Measurements from ENCODE around the gene TEX19. TPM values are rescaled to one million over a fixed set of nuclear protein-coding genes. Genes with fewer than 3 reads are reported as not detected.
A peak's percentile ranks its signal among the peaks of the same experiment; 100 is the strongest.
"Not testable (repeated sequence)": the region's sequence is repeated elsewhere in the genome, so short reads cannot be mapped to it uniquely, and the experiment has no call there.

TEX19 gene
- polyA plus RNA-seq, 1 donor, result not detected

- Histone ChIP-seq H3K27me3 (ENCODE audit: control insufficient read depth, insufficient read depth, low read length) (peaks cover 5% of the 10 kb centered on the region), H3K4me3 (ENCODE audit: low read length) (peak overlapping the region; percentile 29), H3K27ac (ENCODE audit: low read length) (peak overlapping the region; percentile 61), H3K9me3 (ENCODE audit: control insufficient read depth, low read depth, low read length) (peaks cover 9% of the 10 kb centered on the region), H3K4me1 (ENCODE audit: control insufficient read depth, insufficient read depth, low read length) (peaks cover 18% of the 10 kb centered on the region), H3K36me3 (ENCODE audit: control insufficient read depth, insufficient read depth, low read length) (no peaks in the 10 kb centered on the region)
- no peak for DNase-seq
- no CpG with 5 or more reads among the region's 10 CpGs for WGBS (ENCODE audit: insufficient coverage, low lambda C conversion rate)
These were observed 19.1 kb upstream of the TEX19 start for GRCh38 chr17:82339634-82340580.

- H3K27me3 ChIP-seq (ENCODE audit: control insufficient read depth, insufficient read depth, low read length), result no peaks in the 10 kb centered on the region
- DNase-seq, result no peak
- H3K27ac ChIP-seq (ENCODE audit: low read length), result no peak overlapping the region
- H3K9me3 ChIP-seq (ENCODE audit: control insufficient read depth, low read depth, low read length), result peaks cover 11% of the 10 kb centered on the region
- H3K36me3 ChIP-seq (ENCODE audit: control insufficient read depth, insufficient read depth, low read length), result no peaks in the 10 kb centered on the region
- no peak overlapping the region for H3K4me3 ChIP-seq (ENCODE audit: low read length)
- WGBS (ENCODE audit: insufficient coverage, low lambda C conversion rate), result 100% methylated on average over 1 of the region's 28 CpGs
- peaks cover 14% of the 10 kb centered on the region for H3K4me1 ChIP-seq (ENCODE audit: control insufficient read depth, insufficient read depth, low read length)
These were observed 16.5 kb upstream of the TEX19 start for GRCh38 chr17:82342361-82343079.

GRCh38 chr17:82343560-82343959 is 15.5 kb upstream of the TEX19 start:
- Histone ChIP-seq H3K27ac (ENCODE audit: low read length) (no peak overlapping the region), H3K27me3 (ENCODE audit: control insufficient read depth, insufficient read depth, low read length) (no peaks in the 10 kb centered on the region), H3K36me3 (ENCODE audit: control insufficient read depth, insufficient read depth, low read length) (no peaks in the 10 kb centered on the region), H3K4me3 (ENCODE audit: low read length) (no peak overlapping the region), H3K9me3 (ENCODE audit: control insufficient read depth, low read depth, low read length) (peaks cover 11% of the 10 kb centered on the region), H3K4me1 (ENCODE audit: control insufficient read depth, insufficient read depth, low read length) (peaks cover 9% of the 10 kb centered on the region)
- no peak for DNase-seq
- no CpG with 5 or more reads among the region's 5 CpGs for WGBS (ENCODE audit: insufficient coverage, low lambda C conversion rate)

DNA sequence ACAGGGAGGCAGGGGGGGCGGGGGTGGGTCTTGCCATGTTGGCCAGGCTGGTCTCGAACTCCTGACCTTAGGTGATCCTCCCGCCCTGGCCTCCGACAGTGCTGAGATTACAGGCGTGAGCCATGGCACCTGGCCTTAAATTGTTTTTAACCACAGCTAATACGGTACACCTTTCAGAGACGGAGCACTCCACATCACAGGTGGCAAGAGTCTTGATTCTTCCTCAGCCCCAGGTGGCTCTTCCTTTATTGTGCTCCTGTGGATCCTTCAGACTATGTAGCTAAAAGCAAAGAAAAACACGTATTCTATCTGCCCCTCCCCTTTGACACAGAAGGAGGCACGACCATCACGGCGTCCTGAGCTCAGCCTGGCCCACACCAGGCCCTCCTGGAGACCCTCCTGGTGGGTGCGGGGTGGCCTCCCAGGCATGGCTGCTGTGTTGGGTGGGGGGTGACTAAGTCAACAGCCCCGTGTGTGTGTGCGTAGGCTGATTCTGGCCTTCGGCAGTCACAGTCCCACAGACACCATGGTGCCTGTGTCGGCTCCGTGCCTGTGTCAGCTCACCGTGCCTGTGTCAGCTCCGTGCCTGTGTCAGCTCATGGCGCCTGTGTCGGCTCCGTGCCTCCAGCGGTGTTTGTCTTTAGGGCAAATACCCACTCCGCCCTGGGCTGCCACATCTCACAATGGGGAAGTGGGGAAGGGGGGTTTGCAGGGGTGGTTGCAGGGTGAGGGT is 14.7 kb upstream of the TEX19 start:
- H3K4me3 ChIP-seq (ENCODE audit: low read length), result no peak overlapping the region
- no CpG with 5 or more reads among the region's 24 CpGs for WGBS (ENCODE audit: insufficient coverage, low lambda C conversion rate)
- H3K27ac ChIP-seq (ENCODE audit: low read length), result no peak overlapping the region
- H3K9me3 ChIP-seq (ENCODE audit: control insufficient read depth, low read depth, low read length), result peaks cover 11% of the 10 kb centered on the region
- DNase-seq, result no peak
- peaks cover 3% of the 10 kb centered on the region for H3K4me1 ChIP-seq (ENCODE audit: control insufficient read depth, insufficient read depth, low read length)
- H3K27me3 ChIP-seq (ENCODE audit: control insufficient read depth, insufficient read depth, low read length), result no peaks in the 10 kb centered on the region
- no peaks in the 10 kb centered on the region for H3K36me3 ChIP-seq (ENCODE audit: control insufficient read depth, insufficient read depth, low read length)

DNA sequence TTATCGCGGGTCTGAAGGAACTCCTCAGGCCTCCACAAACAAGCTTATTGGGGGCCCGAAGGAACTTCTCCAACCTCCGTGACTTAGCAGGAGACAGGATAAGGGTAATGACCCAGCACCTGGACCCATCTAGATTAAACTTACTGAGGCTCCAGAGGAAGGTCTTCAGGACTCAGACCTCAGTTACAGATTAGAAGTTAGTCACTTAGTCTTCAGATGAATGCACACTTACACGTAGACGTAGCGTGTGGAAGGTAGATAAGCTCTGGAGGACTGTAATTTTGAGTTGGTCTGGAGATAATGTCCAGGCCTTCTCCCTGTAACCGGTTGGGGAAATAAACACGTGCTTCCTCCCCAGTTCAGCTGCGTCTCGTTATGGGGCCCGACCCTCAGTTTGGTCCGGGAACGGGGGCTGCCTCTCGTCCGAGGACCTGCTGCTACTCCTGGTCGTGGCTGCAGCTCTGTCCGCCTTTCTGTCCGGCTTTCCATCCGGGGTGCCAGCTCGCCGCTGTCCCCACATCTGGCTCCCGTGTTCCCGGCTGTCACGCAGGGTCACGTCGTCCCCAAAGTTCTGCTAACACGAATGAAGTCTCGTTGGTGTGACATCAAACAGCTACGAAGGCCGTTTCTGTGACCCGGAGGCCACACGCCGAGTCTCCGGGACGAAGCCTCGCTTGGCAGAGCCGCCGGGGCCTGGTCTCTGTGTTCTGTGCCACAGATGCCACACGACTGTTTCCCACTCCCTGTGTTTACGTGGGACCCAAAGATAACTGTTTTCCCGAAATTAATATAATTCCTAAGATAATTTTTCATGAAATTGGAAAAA is 13.7 kb upstream of the TEX19 start:
- WGBS (ENCODE audit: insufficient coverage, low lambda C conversion rate), result 80% methylated on average over 3 of the region's 42 CpGs
- no peaks in the 10 kb centered on the region for H3K36me3 ChIP-seq (ENCODE audit: control insufficient read depth, insufficient read depth, low read length)

GRCh38 chr17:82346342-82347300 is 12.4 kb upstream of the TEX19 start:
- no peaks in the 10 kb centered on the region for H3K36me3 ChIP-seq (ENCODE audit: control insufficient read depth, insufficient read depth, low read length)
- no peaks in the 10 kb centered on the region for H3K27me3 ChIP-seq (ENCODE audit: control insufficient read depth, insufficient read depth, low read length)
- no peak overlapping the region for H3K27ac ChIP-seq (ENCODE audit: low read length)
- H3K4me3 ChIP-seq (ENCODE audit: low read length), result no peak overlapping the region
- WGBS (ENCODE audit: insufficient coverage, low lambda C conversion rate), result 14% methylated on average over 1 of the region's 28 CpGs
- peak in 1 of 2 donors; percentile 25 for DNase-seq
- no peaks in the 10 kb centered on the region for H3K4me1 ChIP-seq (ENCODE audit: control insufficient read depth, insufficient read depth, low read length)
- peaks cover 11% of the 10 kb centered on the region for H3K9me3 ChIP-seq (ENCODE audit: control insufficient read depth, low read depth, low read length)

More for the DNA sequence above, 13.7 kb upstream of the TEX19 start:
- Histone ChIP-seq H3K4me1 (ENCODE audit: control insufficient read depth, insufficient read depth, low read length) (no peaks in the 10 kb centered on the region), H3K4me3 (ENCODE audit: low read length) (no peak overlapping the region), H3K9me3 (ENCODE audit: control insufficient read depth, low read depth, low read length) (peaks cover 11% of the 10 kb centered on the region), H3K27ac (ENCODE audit: low read length) (no peak overlapping the region), H3K27me3 (ENCODE audit: control insufficient read depth, insufficient read depth, low read length) (no peaks in the 10 kb centered on the region)
- no peak for DNase-seq

DNA sequence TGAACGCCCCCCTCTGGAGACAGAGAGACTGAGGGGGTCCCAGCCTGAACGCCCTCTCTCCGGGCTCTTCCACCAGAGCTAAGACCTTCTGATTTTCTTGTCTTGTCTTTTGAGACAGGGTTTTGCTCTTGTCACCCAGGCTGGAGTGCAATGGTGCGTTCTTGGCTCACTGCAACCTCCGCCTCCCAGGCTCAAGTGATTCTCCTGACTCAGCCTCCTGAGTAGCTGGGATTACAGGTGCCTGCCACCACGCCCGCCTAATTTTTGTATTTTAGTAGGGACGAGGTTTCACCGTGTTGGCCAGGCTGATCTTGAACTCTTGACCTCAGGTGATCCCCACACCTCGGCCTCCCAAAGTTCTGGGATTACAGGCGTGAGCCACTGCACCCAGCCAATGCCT is 11.1 kb upstream of the TEX19 start:
- no CpG with 5 or more reads among the region's 11 CpGs for WGBS (ENCODE audit: insufficient coverage, low lambda C conversion rate)
- H3K36me3 ChIP-seq (ENCODE audit: control insufficient read depth, insufficient read depth, low read length); H3K4me3 ChIP-seq (ENCODE audit: low read length); DNase-seq; H3K4me1 ChIP-seq (ENCODE audit: control insufficient read depth, insufficient read depth, low read length); H3K27me3 ChIP-seq (ENCODE audit: control insufficient read depth, insufficient read depth, low read length); H3K9me3 ChIP-seq (ENCODE audit: control insufficient read depth, low read depth, low read length); H3K27ac ChIP-seq (ENCODE audit: low read length): not testable (repeated sequence)

DNA sequence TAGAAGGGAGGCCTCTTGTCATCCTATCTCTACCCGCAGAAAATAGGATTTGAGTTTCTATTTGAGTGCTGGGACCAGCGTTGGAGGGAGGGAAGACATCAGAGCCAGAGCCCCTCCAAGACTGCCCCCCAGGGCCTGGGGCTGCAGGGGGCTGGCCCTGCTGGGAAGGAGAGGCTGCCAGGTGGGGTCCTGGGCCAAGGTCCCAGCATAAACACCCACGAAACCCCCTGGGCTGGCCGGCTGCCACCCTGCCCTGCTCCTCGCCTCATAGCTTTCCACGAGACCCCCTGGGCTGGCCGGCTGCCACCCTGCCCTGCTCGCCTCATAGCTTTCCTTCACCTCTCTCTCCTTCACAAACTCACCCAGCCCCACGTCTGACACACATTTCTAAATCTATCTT is 10.6 kb upstream of the TEX19 start:
- H3K27me3 ChIP-seq (ENCODE audit: control insufficient read depth, insufficient read depth, low read length), result no peaks in the 10 kb centered on the region

DNA sequence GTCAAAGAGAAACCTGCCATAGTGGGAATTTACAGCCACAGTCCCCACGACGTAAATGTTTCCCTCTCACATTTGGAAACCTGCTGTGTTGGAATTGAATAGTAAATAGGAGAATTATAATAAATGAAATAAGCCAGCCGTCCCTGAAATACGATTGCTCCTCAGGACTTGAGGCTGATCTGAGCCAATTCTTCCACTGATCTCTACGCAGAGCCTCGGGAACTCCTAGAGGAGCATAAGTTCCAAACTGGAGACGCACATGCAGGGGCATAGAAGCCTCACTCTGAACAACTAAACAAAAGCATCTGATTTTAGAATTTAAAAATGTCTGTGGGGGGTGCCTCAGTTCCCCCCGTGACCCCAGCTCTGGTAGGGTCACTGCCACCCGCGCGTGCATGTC is 10.2 kb upstream of the TEX19 start:
- WGBS (ENCODE audit: insufficient coverage, low lambda C conversion rate), result 80% methylated on average over 2 of the region's 11 CpGs
- Histone ChIP-seq H3K9me3 (ENCODE audit: control insufficient read depth, low read depth, low read length) (peaks cover 3% of the 10 kb centered on the region), H3K27ac (ENCODE audit: low read length) (no peak overlapping the region)

More for the DNA sequence above, 10.6 kb upstream of the TEX19 start:
- WGBS (ENCODE audit: insufficient coverage, low lambda C conversion rate), result no CpG with 5 or more reads among the region's 9 CpGs
- Histone ChIP-seq H3K27ac (ENCODE audit: low read length) (no peak overlapping the region), H3K36me3 (ENCODE audit: control insufficient read depth, insufficient read depth, low read length) (no peaks in the 10 kb centered on the region), H3K4me1 (ENCODE audit: control insufficient read depth, insufficient read depth, low read length) (no peaks in the 10 kb centered on the region), H3K9me3 (ENCODE audit: control insufficient read depth, low read depth, low read length) (peaks cover 3% of the 10 kb centered on the region), H3K4me3 (ENCODE audit: low read length) (no peak overlapping the region)
- no peak for DNase-seq

More for the DNA sequence above, 10.2 kb upstream of the TEX19 start:
- H3K4me3 ChIP-seq (ENCODE audit: low read length), result no peak overlapping the region
- DNase-seq, result no peak
- H3K4me1 ChIP-seq (ENCODE audit: control insufficient read depth, insufficient read depth, low read length), result no peaks in the 10 kb centered on the region
- H3K27me3 ChIP-seq (ENCODE audit: control insufficient read depth, insufficient read depth, low read length), result no peaks in the 10 kb centered on the region
- no peaks in the 10 kb centered on the region for H3K36me3 ChIP-seq (ENCODE audit: control insufficient read depth, insufficient read depth, low read length)

Data from large intestine (tissue), 3 donors.